HEK293T (cell line): ENCODE data around the gene DCHS2.

Experiments
- ARNT ChIP-seq: fragments of 450-650 bp; IDR thresholded peaks from 2 replicates; pipeline ENCODE4 v1.6.1; 2017; ENCODE audit warnings: mild to moderate bottlenecking
- BHLHE40 ChIP-seq: fragments of 450-650 bp; IDR thresholded peaks from 2 replicates; pipeline ENCODE4 v1.6.1; 2016; ENCODE audit warnings: mild to moderate bottlenecking, moderate library complexity, borderline replicate concordance
- FOXM1 ChIP-seq: fragments of 450-650 bp; IDR thresholded peaks from 2 replicates; pipeline ENCODE4 v1.6.1; 2017; ENCODE audit warnings: mild to moderate bottlenecking, borderline replicate concordance
- HDGF ChIP-seq: fragments of 450-650 bp; IDR thresholded peaks from 2 replicates; pipeline ENCODE4 v1.6.1; 2017; ENCODE audit warnings: antibody characterized with exemption, borderline replicate concordance
- TARDBP ChIP-seq: fragments of 450-650 bp; IDR thresholded peaks from 2 replicates; pipeline ENCODE4 v1.6.1; 2016
- TF ChIP-seq, protein P1 (sequence below): fragments of 450-650 bp; IDR thresholded peaks from 2 replicates; pipeline ENCODE4 v1.6.1; 2016

- TF ChIP-seq BHLHE40 (no peak), ARNT (no peak), TARDBP (no peak), FOXM1 (no peak), HDGF (no peak)
- TF ChIP-seq, protein P1, sequence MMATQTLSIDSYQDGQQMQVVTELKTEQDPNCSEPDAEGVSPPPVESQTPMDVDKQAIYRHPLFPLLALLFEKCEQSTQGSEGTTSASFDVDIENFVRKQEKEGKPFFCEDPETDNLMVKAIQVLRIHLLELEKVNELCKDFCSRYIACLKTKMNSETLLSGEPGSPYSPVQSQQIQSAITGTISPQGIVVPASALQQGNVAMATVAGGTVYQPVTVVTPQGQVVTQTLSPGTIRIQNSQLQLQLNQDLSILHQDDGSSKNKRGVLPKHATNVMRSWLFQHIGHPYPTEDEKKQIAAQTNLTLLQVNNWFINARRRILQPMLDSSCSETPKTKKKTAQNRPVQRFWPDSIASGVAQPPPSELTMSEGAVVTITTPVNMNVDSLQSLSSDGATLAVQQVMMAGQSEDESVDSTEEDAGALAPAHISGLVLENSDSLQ: no peak
Measured at GRCh38 chr4:154415313-154415712, 76.3 kb downstream of the DCHS2 start.
